Measurements from ENCODE around the gene GYPC.
"Not testable (repeated sequence)": the region's sequence is repeated elsewhere in the genome, so short reads cannot be mapped to it uniquely, and the experiment has no call there.

GYPC gene

GRCh38 chr2:126696644-126697520, 40.9 kb downstream of the GYPC start:
- no peak for FAIRE-seq
- no peak for TF ChIP-seq POLR2A (IDR thresholded peaks at IDR 0.05; ENCODE audit: low read depth, low read length)
- DNase-seq (ENCODE audit: insufficient read length, low spot score), result no peak

- TF ChIP-seq POLR2A (IDR thresholded peaks at IDR 0.05; ENCODE audit: low read depth, low read length), result no peak
- DNase-seq (ENCODE audit: insufficient read length, low spot score) (no peak), FAIRE-seq (no peak)
Observed at GRCh38 chr2:126698376-126698775, 42.4 kb downstream of the GYPC start.

- no peak for FAIRE-seq
- TF ChIP-seq POLR2A (IDR thresholded peaks at IDR 0.05; ENCODE audit: low read depth, low read length), result no peak
- DNase-seq (ENCODE audit: insufficient read length, low spot score), result no peak
Observed at GRCh38 chr2:126699018-126699417, 43.1 kb downstream of the GYPC start.

- no peak for TF ChIP-seq POLR2A (IDR thresholded peaks at IDR 0.05; ENCODE audit: low read depth, low read length)
- no peak for DNase-seq (ENCODE audit: insufficient read length, low spot score)
- FAIRE-seq, result no peak
Observed at GRCh38 chr2:126699716-126700581, 44.0 kb downstream of the GYPC start.

DNA sequence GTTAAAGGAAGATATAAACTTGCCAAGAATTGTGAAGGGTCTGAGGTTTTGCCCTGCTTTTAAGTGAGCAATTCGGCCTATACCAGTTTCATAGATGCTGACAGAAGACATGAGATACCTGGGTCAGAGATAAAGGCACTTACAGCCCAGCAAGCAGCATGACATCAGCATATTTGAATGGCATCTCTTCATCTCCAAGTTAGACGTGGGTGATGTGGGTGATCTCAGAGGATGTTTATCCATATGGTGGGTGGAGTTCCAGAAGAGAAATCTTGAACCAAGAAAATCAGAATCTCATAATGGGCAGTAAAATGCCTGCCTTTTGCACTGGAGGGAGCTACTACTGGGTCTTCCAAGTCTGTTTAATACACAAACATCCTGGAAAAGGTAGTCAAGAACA, 44.7 kb downstream of the GYPC start:
- no peak for DNase-seq (ENCODE audit: insufficient read length, low spot score)
- TF ChIP-seq POLR2A (IDR thresholded peaks at IDR 0.05; ENCODE audit: low read depth, low read length), result no peak
- FAIRE-seq, result no peak

- FAIRE-seq, result no peak
- no peak for TF ChIP-seq POLR2A (IDR thresholded peaks at IDR 0.05; ENCODE audit: low read depth, low read length)
- no peak for DNase-seq (ENCODE audit: insufficient read length, low spot score)
Observed at GRCh38 chr2:126703311-126703710, 47.4 kb downstream of the GYPC start.

DNA sequence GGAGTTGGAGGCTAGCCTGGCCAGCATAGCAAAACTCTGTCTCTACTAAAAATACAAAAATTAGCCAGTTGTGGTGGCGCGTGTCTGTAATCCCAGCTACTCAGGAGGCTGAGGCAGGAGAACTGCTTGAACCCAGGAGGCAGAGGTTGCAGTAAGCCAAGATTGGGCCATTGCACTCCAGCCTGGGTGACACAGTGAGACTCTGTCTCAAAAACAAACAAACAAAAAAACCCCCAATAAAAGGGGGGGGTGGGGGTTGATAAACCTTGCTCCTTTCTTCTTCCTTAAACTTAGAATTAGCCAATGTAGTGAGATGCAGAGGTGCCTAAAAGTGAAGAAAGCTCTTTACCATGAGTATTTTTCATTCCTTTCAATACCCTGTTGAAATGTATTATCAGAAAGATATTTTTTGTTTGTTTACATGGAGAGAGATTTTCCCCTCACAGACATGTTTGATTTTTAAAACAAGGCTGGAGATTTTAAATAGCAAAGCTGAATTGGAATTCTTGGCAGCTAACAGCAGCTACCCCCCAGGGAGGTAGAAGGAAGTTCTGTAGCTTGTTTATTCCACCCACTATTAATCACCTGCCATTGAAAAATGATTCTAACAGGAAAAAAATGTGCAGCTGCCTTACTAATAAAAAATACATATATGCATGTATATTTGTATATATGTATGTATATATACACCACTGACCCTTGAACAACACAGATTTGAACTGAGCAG, 48.6 kb downstream of the GYPC start:
- FAIRE-seq, result no peak
- DNase-seq (ENCODE audit: insufficient read length, low spot score), result no peak
- no peak for TF ChIP-seq POLR2A (IDR thresholded peaks at IDR 0.05; ENCODE audit: low read depth, low read length)

DNA sequence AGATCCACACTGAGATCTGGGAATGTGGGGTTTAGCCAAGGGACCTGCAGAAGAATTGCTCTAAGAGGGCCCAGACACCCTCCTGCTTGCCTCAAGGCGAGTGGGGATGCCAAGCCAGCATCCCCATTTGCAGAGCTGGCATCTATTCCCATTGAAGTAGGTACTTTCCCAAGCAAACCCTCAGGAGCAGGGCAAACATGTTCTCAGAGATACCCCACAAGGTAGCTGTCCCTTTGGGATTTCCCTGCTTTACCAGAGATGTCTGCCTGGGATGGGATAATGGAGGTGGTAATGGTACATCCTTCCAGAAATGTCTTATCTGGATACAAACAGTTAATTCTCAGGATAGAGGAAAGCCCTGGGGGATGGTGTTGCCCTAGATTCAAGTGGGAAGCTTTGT, 51.2 kb downstream of the GYPC start:
- DNase-seq (ENCODE audit: insufficient read length, low spot score) (no peak), FAIRE-seq (no peak)
- TF ChIP-seq POLR2A (IDR thresholded peaks at IDR 0.05; ENCODE audit: low read depth, low read length), result no peak

DNA sequence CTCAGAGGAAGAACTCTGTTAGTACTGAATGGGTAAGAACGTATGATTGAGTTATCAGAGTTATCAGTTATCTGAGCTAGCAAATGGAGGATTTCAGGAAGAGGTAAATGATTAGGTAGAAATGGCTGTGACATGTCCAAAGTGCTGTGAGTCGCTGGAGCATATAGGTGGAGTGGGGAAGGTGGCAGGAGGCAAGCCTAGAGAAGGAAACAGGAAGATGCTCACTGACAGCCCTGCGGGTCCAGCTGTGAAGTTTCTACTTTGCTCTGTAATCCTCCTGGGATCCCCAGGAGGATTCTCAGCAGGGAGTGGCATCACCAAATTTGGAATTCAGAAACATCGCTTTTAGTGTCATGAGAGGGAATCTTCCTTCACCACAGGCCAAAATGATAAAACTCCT, 52.0 kb downstream of the GYPC start:
- no peak for TF ChIP-seq POLR2A (IDR thresholded peaks at IDR 0.05; ENCODE audit: low read depth, low read length)
- DNase-seq (ENCODE audit: insufficient read length, low spot score), result no peak
- FAIRE-seq, result no peak

- FAIRE-seq (no peak), DNase-seq (ENCODE audit: insufficient read length, low spot score) (no peak)
- TF ChIP-seq POLR2A (IDR thresholded peaks at IDR 0.05; ENCODE audit: low read depth, low read length), result no peak
Observed at GRCh38 chr2:126714191-126714965, 58.4 kb downstream of the GYPC start.

DNA sequence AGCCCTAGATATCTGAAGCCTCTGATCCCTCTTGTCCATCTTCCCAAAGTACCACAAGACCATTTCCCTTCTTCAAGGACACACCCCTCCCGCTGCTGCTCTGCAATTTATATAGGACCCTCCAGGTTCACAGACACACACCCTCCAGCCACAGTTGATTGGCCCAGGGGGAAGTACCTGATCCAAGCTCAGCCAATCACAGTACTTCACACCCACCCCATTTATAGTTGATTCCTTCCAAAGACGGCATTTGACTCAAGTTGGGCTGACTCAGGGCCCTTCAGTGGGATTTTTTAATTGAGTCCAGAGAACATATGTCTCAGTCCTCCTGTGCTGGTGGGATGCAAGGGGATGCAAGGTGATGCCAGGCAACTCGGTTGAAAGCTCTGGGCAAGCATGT, 59.2 kb downstream of the GYPC start:
- DNase-seq (ENCODE audit: insufficient read length, low spot score), result no peak
- TF ChIP-seq POLR2A (IDR thresholded peaks at IDR 0.05; ENCODE audit: low read depth, low read length), result no peak
- FAIRE-seq, result no peak

GRCh38 chr2:126715576-126716406, 59.8 kb downstream of the GYPC start:
- no peak for FAIRE-seq
- TF ChIP-seq POLR2A (IDR thresholded peaks at IDR 0.05; ENCODE audit: low read depth, low read length), result no peak

DNA sequence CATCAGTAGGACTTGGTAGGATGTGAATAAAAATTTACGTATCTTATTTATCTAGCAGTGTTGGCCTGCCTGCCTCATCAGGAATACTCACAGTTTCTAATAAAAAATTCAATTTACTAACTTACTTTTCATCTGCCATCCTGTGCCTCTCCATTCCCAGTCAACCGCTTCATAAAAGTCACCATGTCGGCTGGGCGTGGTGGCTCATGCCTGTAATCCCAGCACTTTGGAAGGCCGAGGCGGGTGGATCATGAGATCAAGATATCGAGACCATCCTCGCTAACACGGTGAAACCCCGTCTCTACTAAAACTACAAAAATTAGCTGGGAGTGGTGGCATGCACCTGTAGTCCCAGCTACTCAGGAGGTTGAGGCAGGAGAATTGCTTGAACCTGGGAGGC, 61.3 kb downstream of the GYPC start:
- FAIRE-seq; DNase-seq (ENCODE audit: insufficient read length, low spot score): not testable (repeated sequence)

More at GRCh38 chr2:126715576-126716406, 59.8 kb downstream of the GYPC start:
- no peak for DNase-seq (ENCODE audit: insufficient read length, low spot score)

Data from H54 (cell line).